LHCN-M2 (cell line): ENCODE measurements around the gene GLS. TPM values are rescaled to one million over a fixed set of nuclear protein-coding genes. Genes with fewer than 3 reads are reported as not detected.

Source experiments
- DNase-seq: peaks from one replicate; pipeline ENCODE4 v3.0.0-alpha.2; 2012; ENCODE audit warnings: low read depth
- total RNA-seq: library from RNA; depleted of rRNA; stranded (reverse); fragments of >200 nt; gene quantifications from 2 replicates; pipeline ENCODE4 v1.2.3, GENCODE V29; 2014; rRNA removed

GLS gene
- total RNA-seq, 1 experiment from 2014 or later: 139 TPM

- DNase-seq: no peak
These were observed 132.4 kb downstream of the GLS start for GRCh38 chr2:191012845-191013681.

- no peak for DNase-seq
These were observed 133.0 kb downstream of the GLS start for GRCh38 chr2:191013682-191013931.

- DNase-seq: peak; percentile 89
These were observed 133.5 kb downstream of the GLS start, which contains the start of gene STAT1 for GRCh38 chr2:191013932-191014652. Gene STAT1 (minus strand): TSS chr2:191014171. CDS start chr2:191010003, 4,168 bp downstream.

- no peak for DNase-seq
These were observed 134.0 kb downstream of the GLS start for GRCh38 chr2:191014653-191015020.

Other genes with a start within 250 kb of the GLS start
- 39.4 and 43.1 TPM in 2 replicates for gene NAB1, start 231.7 kb upstream of the GLS start, total RNA-seq
- 64.4 and 94.9 TPM in 2 replicates for gene STAT1, start 133.3 kb downstream of the GLS start, total RNA-seq